Thyroid gland (tissue), 4 donors: ENCODE data around the gene FOXN1.

Source experiments
- CTCF ChIP-seq, 6 experiments: fragments of 200-600 bp in 3 of 6; fragments of 450-650 bp in 3 of 6; sonication (generic) in 3 of 6; IDR thresholded peaks; one replicate each; pipeline ENCODE4 v1.5.1; 2016 to 2019; ENCODE audit warnings: antibody characterized with exemption in 6 of 6, mild to moderate bottlenecking in 2 of 6, inconsistent platforms in 1 of 6, moderate library complexity in 1 of 6
- POLR2A ChIP-seq, 2 donors: fragments of 450-650 bp; IDR thresholded peaks; one replicate each; pipeline ENCODE4 v1.6.1; 2017; ENCODE audit warnings: antibody characterized with exemption in 2 of 2, mild to moderate bottlenecking in 2 of 2, moderate library complexity in 1 of 2

DNA sequence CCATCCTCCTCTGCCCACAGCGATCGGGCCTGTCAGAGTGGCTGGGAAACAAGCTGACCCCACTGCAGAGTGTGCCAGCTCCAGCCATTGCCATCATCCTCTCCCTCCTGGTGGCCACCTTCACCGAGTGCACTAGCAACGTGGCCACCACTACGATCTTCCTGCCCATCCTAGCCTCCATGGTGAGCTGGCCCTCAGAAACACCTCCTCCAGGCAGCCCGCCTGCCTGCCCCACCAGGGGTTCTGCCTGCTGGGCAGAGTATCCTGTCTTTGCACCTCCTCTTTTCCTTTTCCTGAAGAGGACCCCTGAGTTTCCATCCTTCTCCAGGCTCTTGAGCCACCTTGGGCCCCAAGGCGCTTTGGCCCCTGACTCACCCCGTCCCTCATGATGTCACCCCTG is 10.5 kb upstream of the FOXN1 start:
- TF ChIP-seq CTCF (IDR thresholded peaks at IDR 0.05), result no peak
- TF ChIP-seq POLR2A (IDR thresholded peaks at IDR 0.05), result no peak
